Cardiac fibroblast (primary cell): ENCODE results near the gene TARDBP.
A peak's percentile ranks its signal among the peaks of the same experiment; 100 is the strongest.

Source experiments
- DNase-seq, 2 donors: peaks; one replicate each; pipeline versions ENCODE4 v3.0.0 to v3.0.0-alpha.2; 2010; ENCODE audit warnings: low read depth in 2 of 2
- H3K4me3 ChIP-seq, 2 donors: replicated peaks in 1 of 2; 1 replicate in 1 of 2; 2 replicates in 1 of 2; pipeline ENCODE4 v1.5.1; 2011; ENCODE audit warnings: low read depth in 2 of 2, low read length in 2 of 2, mild to moderate bottlenecking in 2 of 2, moderate library complexity in 1 of 2
- TF ChIP-seq, protein P1 (sequence below): IDR thresholded peaks from one replicate; pipeline ENCODE4 v1.5.1; 2011; ENCODE audit warnings: low read depth, mild to moderate bottlenecking, low read length, inconsistent platforms

TARDBP gene

DNA sequence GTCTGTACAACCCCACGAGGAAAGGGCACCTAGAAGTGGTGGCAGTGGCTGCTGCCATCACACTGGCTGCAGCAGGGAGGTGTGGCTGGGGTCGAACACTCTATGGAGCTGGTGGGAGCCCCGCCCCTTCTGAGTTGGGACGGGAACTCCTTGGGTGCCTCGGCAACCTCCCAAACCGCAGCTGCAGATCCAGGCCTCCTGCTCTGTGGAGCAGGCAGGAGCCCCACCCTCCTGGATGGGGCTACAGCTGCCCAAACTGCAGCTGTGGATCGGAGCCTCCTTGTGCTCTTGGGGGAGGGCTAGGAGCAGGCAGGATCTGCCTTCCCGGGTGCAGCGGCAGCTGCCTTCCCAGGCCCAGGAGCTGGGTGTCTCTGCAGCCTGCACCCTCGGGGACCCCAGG is 38.9 kb upstream of the TARDBP start:
- TF ChIP-seq, protein P1, sequence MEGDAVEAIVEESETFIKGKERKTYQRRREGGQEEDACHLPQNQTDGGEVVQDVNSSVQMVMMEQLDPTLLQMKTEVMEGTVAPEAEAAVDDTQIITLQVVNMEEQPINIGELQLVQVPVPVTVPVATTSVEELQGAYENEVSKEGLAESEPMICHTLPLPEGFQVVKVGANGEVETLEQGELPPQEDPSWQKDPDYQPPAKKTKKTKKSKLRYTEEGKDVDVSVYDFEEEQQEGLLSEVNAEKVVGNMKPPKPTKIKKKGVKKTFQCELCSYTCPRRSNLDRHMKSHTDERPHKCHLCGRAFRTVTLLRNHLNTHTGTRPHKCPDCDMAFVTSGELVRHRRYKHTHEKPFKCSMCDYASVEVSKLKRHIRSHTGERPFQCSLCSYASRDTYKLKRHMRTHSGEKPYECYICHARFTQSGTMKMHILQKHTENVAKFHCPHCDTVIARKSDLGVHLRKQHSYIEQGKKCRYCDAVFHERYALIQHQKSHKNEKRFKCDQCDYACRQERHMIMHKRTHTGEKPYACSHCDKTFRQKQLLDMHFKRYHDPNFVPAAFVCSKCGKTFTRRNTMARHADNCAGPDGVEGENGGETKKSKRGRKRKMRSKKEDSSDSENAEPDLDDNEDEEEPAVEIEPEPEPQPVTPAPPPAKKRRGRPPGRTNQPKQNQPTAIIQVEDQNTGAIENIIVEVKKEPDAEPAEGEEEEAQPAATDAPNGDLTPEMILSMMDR = no peak
- DNase-seq = peak; percentile 30 to 65
- no peak overlapping the region for H3K4me3 ChIP-seq

DNA sequence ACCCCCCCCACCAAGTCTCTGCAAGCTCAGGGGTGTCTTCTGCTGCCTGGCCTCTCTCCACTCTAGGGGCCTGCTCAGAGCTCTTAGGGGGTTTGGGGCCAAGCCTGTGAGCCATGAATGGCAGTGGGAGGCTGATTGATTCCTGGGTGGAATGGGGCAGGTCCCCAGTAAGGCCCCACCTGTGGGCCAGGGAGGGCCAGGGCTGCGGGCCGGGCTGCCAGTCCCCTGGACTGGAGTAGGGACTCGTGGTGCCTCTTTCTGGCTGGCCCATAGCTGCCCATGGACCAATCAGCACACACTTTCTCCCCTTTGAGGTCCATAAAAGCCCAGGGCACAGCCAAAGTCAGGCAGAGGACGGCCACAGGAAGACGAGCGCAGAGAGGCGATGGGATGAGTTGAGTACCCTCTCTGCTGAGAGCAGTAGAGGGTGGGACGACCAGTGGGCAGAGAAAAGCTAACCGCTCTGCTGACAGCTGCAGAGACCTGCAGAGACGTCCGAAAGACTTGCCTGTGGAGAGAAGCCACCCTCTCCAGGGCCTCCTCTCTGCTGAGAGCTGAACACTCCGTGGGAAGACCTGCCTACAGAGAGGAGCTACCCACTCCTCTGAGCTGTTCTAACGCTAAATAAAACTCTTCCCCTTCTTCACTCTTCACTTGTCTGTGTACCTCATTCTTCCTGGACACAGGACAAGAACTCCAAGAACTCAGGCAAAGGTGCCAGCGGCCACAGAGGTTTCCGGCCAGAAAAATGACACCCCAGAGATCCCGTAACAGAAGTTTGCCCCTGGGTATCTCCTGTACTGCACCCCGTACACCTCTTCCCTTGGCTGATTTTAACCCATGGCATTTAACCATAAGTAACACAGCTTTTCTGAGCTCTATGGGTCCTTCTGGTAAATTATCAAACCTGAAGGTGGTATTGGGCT is 38.2 kb upstream of the TARDBP start:
- TF ChIP-seq, protein P1 = no peak

DNA sequence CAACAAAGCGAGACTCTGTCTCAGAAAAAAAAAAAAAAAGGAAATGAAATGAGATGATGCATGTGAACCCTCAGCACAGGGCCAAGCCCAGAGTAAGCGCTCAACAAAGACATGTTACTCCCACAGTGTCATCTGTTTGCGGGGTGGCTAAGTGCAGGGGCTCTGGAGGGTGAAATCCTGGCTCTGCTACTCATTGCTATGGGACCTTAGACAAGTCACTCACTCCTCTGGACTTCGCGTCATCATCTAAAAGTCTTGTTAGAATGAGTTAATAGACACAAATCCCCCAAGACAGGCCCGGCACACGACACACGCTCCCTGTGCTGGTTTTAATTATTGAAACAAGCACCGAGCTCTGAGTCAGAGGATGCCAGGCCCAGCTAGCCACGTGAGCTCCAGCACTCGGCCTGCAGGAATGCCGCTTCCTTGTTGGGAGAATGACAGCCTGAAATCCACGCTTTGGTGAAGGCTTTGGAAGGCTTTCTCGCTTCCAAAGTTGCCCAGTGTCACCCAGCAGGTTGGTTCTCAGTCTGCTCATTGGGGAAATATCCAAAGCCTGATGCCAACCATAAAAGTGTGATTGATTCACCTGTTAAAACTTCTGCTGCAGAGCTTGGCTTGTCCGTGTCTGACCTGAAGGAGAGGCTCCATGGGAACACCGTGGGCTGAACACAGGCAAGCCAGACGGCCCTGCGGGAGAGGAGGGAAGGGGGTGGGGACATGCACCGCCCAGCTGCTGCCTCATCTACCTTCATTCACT is 36.7 kb upstream of the TARDBP start:
- no peak overlapping the region for H3K4me3 ChIP-seq
- DNase-seq = peak; percentile 56 to 74
- TF ChIP-seq, protein P1 = no peak

More for the DNA sequence above, 38.2 kb upstream of the TARDBP start:
- no peak for DNase-seq
- H3K4me3 ChIP-seq = no peak overlapping the region

DNA sequence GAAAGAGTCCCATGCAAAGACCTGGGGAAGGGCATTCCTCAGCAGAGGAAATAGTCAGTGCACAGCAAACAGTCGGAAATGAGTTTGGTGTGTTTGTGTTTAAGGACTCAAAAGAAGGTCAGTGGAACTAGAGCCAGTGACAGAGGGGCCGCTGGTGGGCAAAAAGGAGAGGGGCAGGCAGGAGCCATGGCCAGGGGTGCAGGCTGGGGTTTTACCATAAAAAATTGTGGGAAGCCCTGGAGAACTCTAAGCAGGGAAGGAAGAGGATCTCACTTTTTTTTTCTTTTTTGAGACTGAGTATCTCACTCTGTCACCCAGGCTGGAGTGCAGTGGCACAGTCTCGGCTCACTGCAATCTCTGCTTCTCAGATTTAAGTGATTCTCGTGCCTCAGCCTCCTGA is 33.7 kb upstream of the TARDBP start:
- no peak for DNase-seq
- TF ChIP-seq, protein P1 = no peak
- no peak overlapping the region for H3K4me3 ChIP-seq

DNA sequence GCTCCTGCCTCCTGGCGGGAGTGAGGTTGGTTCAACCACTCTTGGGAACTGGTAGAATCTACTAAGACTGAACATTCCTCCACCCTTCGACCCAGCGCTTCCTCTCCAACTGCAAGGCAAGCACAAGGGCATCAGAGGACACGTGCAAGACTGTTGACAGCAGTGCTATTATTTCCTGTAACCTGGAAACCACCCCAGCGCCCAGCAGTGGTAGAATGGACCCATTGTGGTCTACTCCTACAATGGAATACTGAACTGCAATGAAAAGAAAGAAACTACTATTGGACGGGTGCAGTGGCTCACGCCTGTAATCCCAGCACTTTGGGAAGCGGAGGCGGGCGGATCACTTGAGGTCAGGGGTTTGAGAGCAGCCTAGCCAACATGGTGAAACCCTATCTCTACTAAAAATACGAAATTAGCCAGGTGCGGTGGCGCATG is 33.0 kb upstream of the TARDBP start:
- no peak overlapping the region for H3K4me3 ChIP-seq
- peak in 1 of 2 donors; percentile 72 for DNase-seq
- TF ChIP-seq, protein P1 = no peak

DNA sequence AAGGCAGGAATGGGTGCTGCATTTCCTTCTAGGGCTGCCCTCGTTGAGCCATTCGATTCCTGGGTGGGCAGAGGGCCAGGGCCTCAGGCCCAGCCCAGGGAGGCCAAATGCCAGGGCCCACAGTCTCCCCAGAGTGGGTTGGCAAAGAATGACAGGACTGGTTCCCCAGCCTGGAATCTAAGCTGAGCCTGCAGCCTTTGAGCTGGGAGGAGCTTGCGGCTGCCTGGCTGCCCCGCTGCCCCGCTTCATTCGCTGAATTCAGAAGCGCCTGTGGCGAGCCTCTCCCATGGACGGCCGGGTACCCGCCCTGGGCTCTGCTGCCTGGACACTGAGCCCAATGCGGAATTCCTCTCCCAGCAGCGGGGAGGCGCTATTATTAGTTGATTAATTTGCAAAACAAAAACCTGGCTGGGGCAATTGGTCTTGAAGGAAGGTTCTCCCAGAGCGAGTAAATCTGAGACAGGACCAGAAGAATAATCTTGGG is 32.3 kb upstream of the TARDBP start:
- peak overlapping the region in 1 of 2 donors; percentile 17 for H3K4me3 ChIP-seq
- TF ChIP-seq, protein P1 = peak; percentile 25
- DNase-seq = peak; percentile 49 to 91
